Activated naive CD8-positive, alpha-beta T cell treated with anti-CD3 and anti-CD28 coated beads, Interleukin-2, amount 10 ng/mL, durations not matched to agents 7 days and 5 days (primary cell): Measurements from ENCODE around the gene FAM180A. TPM values are rescaled to one million over a fixed set of nuclear protein-coding genes. Genes with fewer than 3 reads are reported as not detected.

Experiments used
- ATAC-seq: fragments of 150-1000 bp; cut with Tn5 transposase; one replicate; pipeline ENCODE4 v1.10.0; 2021; ENCODE audit warnings: low read depth, moderate library complexity
- POLR2A ChIA-PET: fragments of 350-600 bp; sonication (Branson Sonifier 250); formaldehyde crosslinking; loops from one replicate; lab custom pipeline; 2021; ENCODE audit warnings: antibody characterized with exemption; lab: Charles Lee
- DNase-seq: peaks from one replicate; pipeline ENCODE4 v3.0.0; 2021
- H3K27ac Mint-ChIP-seq: one replicate; pipeline ENCODE4 v1.8.0; 2022; ENCODE audit warnings: mild to moderate bottlenecking, mixed read lengths
- H3K27me3 Mint-ChIP-seq: one replicate; pipeline ENCODE4 v1.8.0; 2022; ENCODE audit warnings: mild to moderate bottlenecking, moderate library complexity, mixed read lengths
- H3K36me3 Mint-ChIP-seq: one replicate; pipeline ENCODE4 v1.8.0; 2021; ENCODE audit warnings: mild to moderate bottlenecking, mixed read lengths
- H3K4me1 Mint-ChIP-seq: one replicate; pipeline ENCODE4 v1.8.0; 2021; ENCODE audit warnings: mixed read lengths
- H3K4me3 Mint-ChIP-seq: one replicate; pipeline ENCODE4 v1.8.0; 2022; ENCODE audit warnings: mild to moderate bottlenecking, moderate library complexity, mixed read lengths
- H3K9me3 Mint-ChIP-seq: one replicate; pipeline ENCODE4 v1.8.0; 2021; ENCODE audit warnings: mixed read lengths
- total RNA-seq, 2 experiments: library from RNA; stranded (reverse); gene quantifications; one replicate each; pipeline ENCODE4 v1.2.3, GENCODE V29; 2021

Gene FAM180A
- total RNA-seq, 2 experiments from 2014 or later, result not detected

DNA sequence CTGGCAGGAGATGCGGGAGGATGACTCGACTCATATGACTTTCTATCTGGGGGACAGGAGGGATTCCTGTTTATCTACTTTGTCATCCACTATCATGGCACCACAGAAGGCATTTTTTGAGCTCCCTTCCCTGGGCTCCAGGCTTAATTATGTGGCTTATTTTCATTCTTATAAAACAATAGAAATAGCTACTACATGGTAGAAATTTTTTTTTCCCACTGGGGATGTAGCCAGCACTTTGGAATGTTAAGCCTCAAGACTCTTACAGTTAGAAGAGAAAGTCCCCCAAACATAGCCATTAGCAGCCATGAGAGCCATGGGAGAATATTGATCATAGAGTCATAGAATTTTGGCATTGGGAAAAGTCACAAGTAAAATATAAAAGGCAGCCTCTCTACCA is 14.6 kb upstream of the FAM180A start:
- Mint-ChIP-seq H3K4me3 (no peak overlapping the region), H3K36me3 (no peaks in the 10 kb centered on the region), H3K4me1 (peaks cover 5% of the 10 kb centered on the region), H3K9me3 (no peaks in the 10 kb centered on the region), H3K27ac (no peak overlapping the region), H3K27me3 (peaks cover 35% of the 10 kb centered on the region)
- POLR2A ChIA-PET, result no interaction called here
- DNase-seq, result no peak
- ATAC-seq, result no peak

DNA sequence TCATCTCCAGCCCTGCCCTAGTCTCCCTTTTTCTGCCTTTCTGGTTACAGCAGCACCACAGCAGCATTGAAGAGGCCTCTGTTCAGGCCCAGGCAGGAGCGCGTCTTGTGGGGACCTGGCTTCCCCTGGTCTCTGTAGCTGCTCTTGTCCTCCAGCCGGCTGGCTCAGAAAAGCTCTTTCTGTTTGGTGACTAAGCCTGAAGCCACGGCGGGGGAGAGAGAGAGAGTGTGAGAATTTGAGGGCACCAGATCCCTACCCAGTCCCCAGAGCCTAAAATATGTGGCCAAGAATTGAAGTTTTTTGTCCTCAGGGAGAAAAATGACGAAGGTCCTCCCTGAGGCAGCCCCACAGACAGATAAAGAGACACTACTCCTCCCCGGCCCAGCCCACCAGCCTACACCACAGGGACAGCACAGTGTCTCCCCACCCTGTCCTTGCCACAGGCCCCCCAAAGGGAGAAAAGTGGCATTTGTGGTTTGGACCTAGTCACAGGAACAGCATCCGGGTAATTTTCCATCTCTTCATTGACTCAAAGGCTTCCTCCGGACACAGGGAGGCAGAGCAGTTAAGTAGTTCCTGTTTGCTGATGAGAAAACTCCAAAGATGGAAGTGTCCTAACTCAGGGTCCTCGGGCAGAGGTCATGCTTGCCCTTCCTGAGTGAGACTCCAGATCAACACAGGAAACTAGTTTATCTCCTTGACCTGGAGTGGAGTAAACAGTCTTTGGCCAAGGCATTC is 13.3 kb upstream of the FAM180A start:
- H3K4me3 Mint-ChIP-seq, result no peak overlapping the region
- H3K36me3 Mint-ChIP-seq, result no peaks in the 10 kb centered on the region
- DNase-seq, result no peak
- H3K9me3 Mint-ChIP-seq, result no peaks in the 10 kb centered on the region
- no peak for ATAC-seq
- peaks cover 38% of the 10 kb centered on the region for H3K27me3 Mint-ChIP-seq
- POLR2A ChIA-PET, result no interaction called here
- H3K4me1 Mint-ChIP-seq, result peaks cover 5% of the 10 kb centered on the region
- no peak overlapping the region for H3K27ac Mint-ChIP-seq

DNA sequence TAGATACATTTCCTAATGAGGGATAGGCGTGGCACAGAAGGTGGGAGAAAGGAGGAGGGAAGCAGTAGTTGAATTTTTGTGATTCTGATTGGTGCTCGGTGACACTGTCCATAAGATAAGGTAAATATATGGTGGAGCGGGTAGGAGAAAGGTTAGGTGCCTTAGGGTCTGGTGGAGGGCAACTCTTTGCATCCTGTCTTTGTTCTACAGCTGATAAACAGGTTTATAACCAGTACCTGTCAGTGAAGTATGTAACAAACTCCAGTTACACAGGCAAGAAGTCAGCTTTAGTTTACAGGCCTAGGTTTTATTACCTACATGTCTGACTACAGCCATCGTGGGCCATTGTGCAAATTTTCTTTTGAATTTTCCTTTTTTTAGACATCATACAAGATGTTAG is 10.9 kb upstream of the FAM180A start:
- Mint-ChIP-seq H3K27me3 (peaks cover 27% of the 10 kb centered on the region), H3K27ac (no peak overlapping the region), H3K4me3 (no peak overlapping the region), H3K4me1 (peaks cover 5% of the 10 kb centered on the region), H3K9me3 (no peaks in the 10 kb centered on the region), H3K36me3 (no peaks in the 10 kb centered on the region)
- POLR2A ChIA-PET, result no interaction called here
- no peak for DNase-seq
- ATAC-seq, result no peak

DNA sequence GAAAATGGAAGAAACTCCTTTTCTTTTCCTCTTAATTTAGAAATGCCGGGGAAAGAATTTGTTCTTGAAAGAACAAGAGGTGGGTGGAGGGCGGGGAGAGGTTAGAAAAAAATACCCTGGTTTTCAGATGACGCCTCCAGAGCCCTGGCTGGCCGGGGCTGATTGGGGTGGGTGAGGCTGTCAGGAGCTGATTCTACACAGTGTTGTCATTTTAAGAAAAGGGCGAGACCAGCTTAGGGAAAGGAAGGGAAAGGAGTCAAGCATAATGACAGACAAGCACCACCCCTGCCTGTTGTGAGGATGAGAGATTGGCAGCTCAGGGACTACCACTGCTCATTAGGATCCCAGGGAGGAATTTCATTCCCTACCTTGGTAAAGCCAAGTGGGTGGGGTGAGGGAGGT is 9.9 kb upstream of the FAM180A start:
- Mint-ChIP-seq H3K9me3 (no peaks in the 10 kb centered on the region), H3K4me1 (peaks cover 5% of the 10 kb centered on the region), H3K27ac (no peak overlapping the region), H3K27me3 (peaks cover 23% of the 10 kb centered on the region), H3K4me3 (no peak overlapping the region), H3K36me3 (no peaks in the 10 kb centered on the region)
- ATAC-seq, result no peak
- DNase-seq, result no peak
- POLR2A ChIA-PET, result no interaction called here

DNA sequence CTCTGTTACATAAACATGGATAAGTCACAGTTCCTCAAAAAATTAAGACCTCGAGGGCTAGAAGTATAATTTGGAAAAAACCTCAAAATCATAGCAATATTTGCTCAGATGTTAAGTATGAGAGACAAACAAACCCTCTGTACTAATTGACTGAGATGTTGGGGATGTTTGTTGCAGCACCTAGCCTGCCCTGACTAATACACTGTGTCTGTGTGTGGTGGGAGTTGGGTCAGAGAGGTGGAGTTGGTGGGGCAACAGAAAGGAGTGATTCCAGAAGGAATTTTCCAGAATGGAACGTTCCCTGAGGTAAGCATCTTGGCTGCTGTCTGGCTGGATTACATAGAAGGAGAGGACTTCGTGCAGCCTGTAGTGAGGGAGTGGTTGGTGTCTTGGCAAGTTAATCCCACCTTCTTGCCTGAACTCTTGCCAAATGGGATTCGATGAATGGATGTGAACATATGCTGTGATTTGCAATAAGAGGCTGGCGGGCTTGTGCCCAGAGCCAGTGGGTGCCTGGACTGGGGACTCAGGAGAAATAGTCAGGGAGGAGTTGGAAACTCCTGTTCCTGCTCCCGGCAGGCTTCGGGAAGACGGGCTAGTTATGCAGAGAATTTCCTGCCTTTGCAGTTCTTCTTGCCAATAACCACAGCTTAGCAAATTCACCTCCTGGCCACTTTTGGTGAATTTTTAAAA is 9.3 kb upstream of the FAM180A start:
- Mint-ChIP-seq H3K4me1 (peaks cover 5% of the 10 kb centered on the region), H3K36me3 (no peaks in the 10 kb centered on the region), H3K4me3 (no peak overlapping the region), H3K27ac (no peak overlapping the region), H3K27me3 (peaks cover 23% of the 10 kb centered on the region), H3K9me3 (no peaks in the 10 kb centered on the region)
- POLR2A ChIA-PET, result no interaction called here
- no peak for ATAC-seq
- no peak for DNase-seq

DNA sequence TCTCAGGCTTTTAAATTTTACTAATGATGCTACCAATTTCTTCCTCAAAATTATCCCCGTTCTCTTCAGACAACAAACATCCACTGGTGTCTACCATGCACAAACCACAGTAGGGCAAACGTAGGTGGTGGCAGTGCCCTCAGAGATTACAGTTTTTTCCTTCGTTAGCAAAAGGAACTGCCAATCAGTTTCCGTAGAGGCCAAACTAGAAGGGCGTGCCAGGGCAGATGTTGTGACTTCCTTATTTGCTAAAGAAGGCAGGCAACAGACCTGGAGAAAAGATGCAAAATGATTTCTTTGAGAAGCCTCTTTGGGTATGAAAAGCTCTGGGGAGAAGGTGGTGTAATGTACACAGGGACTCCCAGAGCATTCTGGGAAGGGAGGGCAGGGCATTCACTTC is 7.6 kb upstream of the FAM180A start:
- no peaks in the 10 kb centered on the region for H3K4me1 Mint-ChIP-seq
- no peaks in the 10 kb centered on the region for H3K9me3 Mint-ChIP-seq
- POLR2A ChIA-PET, result no interaction called here
- DNase-seq, result no peak
- H3K4me3 Mint-ChIP-seq, result no peak overlapping the region
- no peak overlapping the region for H3K27ac Mint-ChIP-seq
- H3K27me3 Mint-ChIP-seq, result peaks cover 20% of the 10 kb centered on the region
- H3K36me3 Mint-ChIP-seq, result no peaks in the 10 kb centered on the region
- no peak for ATAC-seq

DNA sequence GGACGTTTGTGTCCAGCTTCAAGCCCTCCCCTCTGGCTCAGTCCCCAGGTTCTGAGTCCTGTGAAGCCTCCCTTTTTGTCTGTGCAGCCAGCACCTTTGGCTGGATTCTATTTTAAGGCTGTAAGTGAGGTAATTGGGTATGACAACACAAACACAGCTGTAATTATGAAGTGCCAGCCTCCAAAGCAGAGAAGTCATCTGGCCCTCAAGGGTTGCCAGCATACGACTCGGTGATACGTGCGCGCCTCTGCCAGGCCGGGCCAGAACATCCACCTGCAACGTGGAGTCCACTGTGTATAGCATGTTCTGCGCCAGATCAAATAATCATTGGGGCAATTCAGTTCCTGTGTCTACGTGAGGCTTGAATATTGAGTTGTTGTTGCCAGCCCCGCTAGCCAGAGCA is 6.7 kb upstream of the FAM180A start:
- Mint-ChIP-seq H3K36me3 (no peaks in the 10 kb centered on the region), H3K27me3 (peaks cover 20% of the 10 kb centered on the region), H3K9me3 (no peaks in the 10 kb centered on the region), H3K27ac (no peak overlapping the region), H3K4me3 (no peak overlapping the region), H3K4me1 (no peaks in the 10 kb centered on the region)
- DNase-seq, result no peak
- no peak for ATAC-seq
- POLR2A ChIA-PET, result no interaction called here

DNA sequence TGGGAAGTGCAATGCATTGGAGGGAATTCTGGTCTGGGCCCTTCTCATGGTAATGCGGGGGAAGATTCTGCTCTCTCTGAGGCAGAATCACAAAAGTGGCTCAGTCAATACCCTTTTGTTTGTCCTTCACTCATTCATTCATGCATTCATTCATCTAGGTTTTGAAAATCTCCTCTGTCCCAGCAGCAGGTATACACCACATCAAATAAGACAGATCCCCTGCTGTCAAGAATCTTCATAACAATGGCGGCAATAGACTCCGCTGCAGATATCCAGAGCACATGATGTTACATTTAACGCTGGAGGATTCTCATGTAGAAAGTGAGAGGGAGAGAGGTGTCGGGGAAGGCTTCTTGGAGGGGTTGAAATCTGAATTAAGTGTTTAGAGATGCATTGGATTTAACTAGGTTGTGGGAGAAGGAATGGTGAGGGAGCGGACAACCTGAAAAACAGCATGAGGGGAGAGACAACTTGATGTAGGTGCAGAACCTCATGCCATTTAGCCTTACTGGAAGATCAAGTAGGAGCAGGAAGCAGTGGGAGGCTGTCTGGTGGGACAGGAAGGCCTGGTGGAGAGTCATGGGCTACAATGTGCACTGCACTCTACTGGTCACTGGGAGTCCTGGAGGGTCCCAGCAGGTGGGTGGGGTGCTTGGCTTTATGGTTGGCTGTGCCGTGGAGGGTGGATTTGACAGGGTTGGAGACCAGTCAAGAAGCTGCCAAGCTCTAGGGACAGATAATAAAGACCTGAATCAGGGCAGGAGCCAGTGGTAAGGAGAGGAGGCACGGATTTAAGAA is 5.2 kb upstream of the FAM180A start:
- no peaks in the 10 kb centered on the region for H3K36me3 Mint-ChIP-seq
- H3K27me3 Mint-ChIP-seq, result peaks cover 15% of the 10 kb centered on the region
- no peak for ATAC-seq
- H3K4me3 Mint-ChIP-seq, result no peak overlapping the region
- DNase-seq, result no peak
- H3K4me1 Mint-ChIP-seq, result no peaks in the 10 kb centered on the region
- H3K27ac Mint-ChIP-seq, result no peak overlapping the region
- no peaks in the 10 kb centered on the region for H3K9me3 Mint-ChIP-seq
- POLR2A ChIA-PET, result no interaction called here

DNA sequence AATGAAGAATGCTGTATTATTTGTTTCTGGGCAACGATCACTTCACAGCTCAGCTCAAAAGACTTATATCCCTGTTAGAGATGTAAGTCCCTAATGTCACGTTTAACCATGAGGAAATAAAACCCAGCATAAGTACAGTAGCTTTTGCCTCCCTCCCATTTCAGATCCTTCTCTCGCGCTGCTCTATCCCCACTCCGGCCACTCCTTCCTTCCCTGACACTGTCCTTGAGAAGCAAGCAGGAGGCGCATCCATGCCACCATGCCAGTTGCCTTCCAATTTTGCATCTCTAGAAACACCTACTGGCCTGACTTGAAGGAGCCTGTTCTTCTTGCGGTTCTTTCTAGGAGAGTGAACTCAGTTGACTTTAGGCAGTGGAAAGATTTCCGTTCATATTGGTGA is 1.2 kb downstream of the FAM180A start:
- ATAC-seq (no peak), DNase-seq (no peak)
- Mint-ChIP-seq H3K4me3 (no peak overlapping the region), H3K27ac (no peak overlapping the region), H3K4me1 (no peaks in the 10 kb centered on the region), H3K36me3 (no peaks in the 10 kb centered on the region), H3K9me3 (no peaks in the 10 kb centered on the region), H3K27me3 (peaks cover 2% of the 10 kb centered on the region)
- POLR2A ChIA-PET, result no interaction called here

DNA sequence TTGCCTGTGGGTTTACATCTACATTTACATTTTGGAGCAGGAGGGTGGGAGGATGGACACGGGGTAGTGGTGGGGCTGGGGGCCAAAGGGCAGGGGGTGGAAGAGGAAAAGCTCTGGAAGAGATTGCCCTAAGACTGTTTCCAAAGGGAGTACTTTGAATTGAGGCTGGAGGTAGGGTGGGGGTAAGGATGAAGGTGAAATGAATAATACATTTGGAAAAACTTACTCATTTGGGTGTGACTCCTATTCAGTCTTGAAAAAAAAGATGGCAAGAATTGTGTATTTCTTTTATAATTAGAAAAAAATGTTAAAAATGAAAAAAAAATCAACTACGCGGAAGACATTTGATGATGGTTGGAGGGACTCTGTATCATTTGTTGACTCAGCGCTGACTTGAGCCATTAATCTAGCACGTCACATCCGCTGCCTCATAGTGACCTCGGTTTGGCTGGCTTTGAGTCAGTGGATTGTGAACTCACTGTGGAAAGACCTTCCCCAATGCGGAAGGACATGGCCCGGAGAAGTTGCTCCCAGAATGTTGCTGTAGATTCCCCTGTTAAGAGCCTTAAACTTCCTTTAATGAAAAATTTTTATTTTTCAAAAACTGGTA is 2.8 kb downstream of the FAM180A start:
- DNase-seq (no peak), ATAC-seq (no peak)
- no peaks in the 10 kb centered on the region for H3K36me3 Mint-ChIP-seq
- H3K4me3 Mint-ChIP-seq, result no peak overlapping the region
- peaks cover 2% of the 10 kb centered on the region for H3K27me3 Mint-ChIP-seq
- POLR2A ChIA-PET, result no interaction called here
- H3K27ac Mint-ChIP-seq, result no peak overlapping the region
- H3K9me3 Mint-ChIP-seq, result no peaks in the 10 kb centered on the region
- H3K4me1 Mint-ChIP-seq, result no peaks in the 10 kb centered on the region

DNA sequence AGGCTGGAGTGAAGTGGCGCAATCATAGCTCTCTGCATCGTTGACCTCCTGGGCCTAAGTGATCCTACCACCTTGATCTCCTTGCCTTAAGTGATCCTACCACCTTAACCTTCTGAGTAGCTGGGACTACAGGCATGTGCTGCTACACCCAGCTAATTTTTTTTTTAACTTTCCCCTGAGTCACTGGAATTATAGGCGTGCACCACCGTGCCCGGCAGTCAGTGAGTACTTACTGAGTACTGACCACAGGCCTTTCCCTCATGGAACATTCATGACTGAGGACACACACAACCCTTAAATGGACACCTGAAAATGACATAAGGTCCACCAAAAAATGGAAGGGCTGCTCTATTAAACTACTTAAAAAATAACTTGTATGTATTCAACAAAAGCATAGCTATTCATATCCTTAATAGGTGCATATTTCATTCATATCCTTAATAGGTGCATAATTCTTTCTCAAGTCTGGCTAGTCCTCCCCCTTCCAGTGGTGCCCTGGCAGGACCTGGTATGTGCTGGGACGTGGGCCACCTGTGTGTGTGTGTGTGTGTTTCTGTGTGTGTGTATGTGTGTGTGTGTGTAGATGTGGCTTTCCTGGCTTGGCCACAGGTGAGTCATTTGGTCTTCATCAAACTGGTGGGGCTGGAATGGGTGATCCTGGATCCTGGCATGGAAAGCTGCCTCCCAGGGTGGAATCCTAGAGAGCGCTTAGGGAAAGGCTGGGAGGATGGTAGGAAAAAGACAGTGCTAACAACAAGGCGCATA is 3.5 kb downstream of the FAM180A start:
- DNase-seq (no peak), ATAC-seq (no peak)
- Mint-ChIP-seq H3K4me3 (no peak overlapping the region), H3K27ac (no peak overlapping the region), H3K27me3 (peaks cover 2% of the 10 kb centered on the region), H3K36me3 (no peaks in the 10 kb centered on the region), H3K9me3 (no peaks in the 10 kb centered on the region), H3K4me1 (no peaks in the 10 kb centered on the region)
- POLR2A ChIA-PET, result no interaction called here

DNA sequence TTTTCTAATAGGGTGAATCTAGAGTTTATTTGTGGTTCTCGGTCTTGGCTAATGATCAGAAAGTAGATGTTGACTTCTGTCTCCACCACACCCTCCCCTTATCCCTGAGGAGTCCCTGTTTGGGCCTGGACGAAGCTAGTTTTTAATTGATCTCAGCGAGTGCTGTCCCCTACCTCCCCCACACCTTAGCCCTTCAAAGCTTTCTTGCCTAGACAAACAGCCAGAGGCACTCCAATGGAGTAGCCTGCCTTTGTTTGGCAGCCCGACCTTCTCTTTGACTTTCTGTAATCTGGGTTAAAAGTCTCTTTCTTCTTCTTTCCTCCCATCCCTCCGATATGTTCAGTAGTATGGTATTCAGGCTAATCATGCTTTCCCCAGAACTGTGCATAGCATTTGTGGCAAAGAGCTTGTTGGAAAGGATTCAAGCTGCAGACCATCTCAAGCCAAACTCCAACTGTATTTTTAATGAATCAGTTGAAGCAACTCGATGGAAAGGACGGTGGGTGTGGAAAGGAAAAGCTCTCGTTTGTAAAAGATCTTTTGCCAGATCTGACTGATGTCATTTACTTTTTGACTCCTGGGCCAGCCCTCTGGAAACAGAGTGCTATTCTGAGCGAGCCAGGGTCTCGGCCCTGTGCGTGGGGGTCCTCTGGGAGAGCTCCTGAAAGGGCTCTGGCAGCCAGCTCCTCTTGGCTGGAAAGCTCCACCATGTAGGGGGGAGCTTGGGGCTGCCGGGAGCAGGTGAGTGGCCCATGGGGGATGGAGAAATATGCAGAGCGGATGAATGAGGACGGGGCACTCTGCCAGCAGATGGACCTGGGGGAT is 4.5 kb downstream of the FAM180A start:
- no peaks in the 10 kb centered on the region for H3K4me1 Mint-ChIP-seq
- no peaks in the 10 kb centered on the region for H3K9me3 Mint-ChIP-seq
- no peak overlapping the region for H3K27ac Mint-ChIP-seq
- H3K27me3 Mint-ChIP-seq, result peaks cover 2% of the 10 kb centered on the region
- H3K4me3 Mint-ChIP-seq, result no peak overlapping the region
- POLR2A ChIA-PET, result no interaction called here
- H3K36me3 Mint-ChIP-seq, result no peaks in the 10 kb centered on the region
- ATAC-seq (no peak), DNase-seq (no peak)
